ENCODE results near the gene MTPN. TPM values are rescaled to one million over a fixed set of nuclear protein-coding genes. Genes with fewer than 3 reads are reported as not detected.

MTPN gene
- total RNA-seq, 3 donors from 2014 or later: 66.5 to 97.0 (median 85.5) TPM

GRCh38 chr7:135990258-135990657, 13.1 kb upstream of the MTPN start:
- Histone ChIP-seq H3K27me3 (no peaks in the 10 kb centered on the region), H3K4me3 (no peak overlapping the region), H3K27ac (no peak overlapping the region), H3K36me3 (no peaks in the 10 kb centered on the region), H3K9me3 (no peaks in the 10 kb centered on the region), H3K4me1 (no peaks in the 10 kb centered on the region)
- DNase-seq (ENCODE audit: low spot score in 2 of 2): no peak
- TF ChIP-seq POLR2AphosphoS5 (IDR thresholded peaks at IDR 0.05) (no peak), POLR2A (IDR thresholded peaks at IDR 0.05) (no peak), CTCF (IDR thresholded peaks at IDR 0.05) (no peak)
- intact Hi-C loops (cut with DNase I; ENCODE audit: low total_unique reads): no loop called here

- no peaks in the 10 kb centered on the region for H3K9me3 ChIP-seq
- no peaks in the 10 kb centered on the region for H3K4me1 ChIP-seq
- DNase-seq (ENCODE audit: low spot score in 2 of 2): no peak
- TF ChIP-seq CTCF (IDR thresholded peaks at IDR 0.05) (no peak), POLR2A (IDR thresholded peaks at IDR 0.05) (no peak), POLR2AphosphoS5 (IDR thresholded peaks at IDR 0.05) (no peak)
- no peaks in the 10 kb centered on the region for H3K36me3 ChIP-seq
- intact Hi-C loops (cut with DNase I; ENCODE audit: low total_unique reads): no loop called here
- H3K27me3 ChIP-seq: no peaks in the 10 kb centered on the region
- H3K27ac ChIP-seq: peak overlapping the region in 1 of 2 donors; percentile 25
- H3K4me3 ChIP-seq: no peak overlapping the region
These were observed 4.9 kb upstream of the MTPN start for GRCh38 chr7:135981958-135982646.

GRCh38 chr7:135980665-135981180, 3.6 kb upstream of the MTPN start:
- Histone ChIP-seq H3K4me3 (peak overlapping the region; percentile 7 to 39 (median 11)), H3K4me1 (no peaks in the 10 kb centered on the region), H3K36me3 (no peaks in the 10 kb centered on the region), H3K27me3 (no peaks in the 10 kb centered on the region), H3K27ac (peak overlapping the region; percentile 36 to 57), H3K9me3 (no peaks in the 10 kb centered on the region)
- intact Hi-C loops (cut with DNase I; ENCODE audit: low total_unique reads): no loop called here
- DNase-seq (ENCODE audit: low spot score in 2 of 2): no peak
- TF ChIP-seq POLR2AphosphoS5 (IDR thresholded peaks at IDR 0.05) (no peak), POLR2A (IDR thresholded peaks at IDR 0.05) (no peak), CTCF (IDR thresholded peaks at IDR 0.05) (no peak)

GRCh38 chr7:135980012-135980551, 2.9 kb upstream of the MTPN start:
- TF ChIP-seq POLR2AphosphoS5 (IDR thresholded peaks at IDR 0.05) (no peak), CTCF (IDR thresholded peaks at IDR 0.05) (no peak), POLR2A (IDR thresholded peaks at IDR 0.05) (no peak)
- intact Hi-C loops (cut with DNase I; ENCODE audit: low total_unique reads): no loop called here
- Histone ChIP-seq H3K36me3 (no peaks in the 10 kb centered on the region), H3K27ac (peak overlapping the region; percentile 36 to 57), H3K4me3 (peak overlapping the region; percentile 7 to 39 (median 11)), H3K9me3 (no peaks in the 10 kb centered on the region), H3K4me1 (no peaks in the 10 kb centered on the region), H3K27me3 (no peaks in the 10 kb centered on the region)
- DNase-seq (ENCODE audit: low spot score in 2 of 2): no peak

GRCh38 chr7:135979471-135980011, 2.4 kb upstream of the MTPN start:
- intact Hi-C loops (cut with DNase I; ENCODE audit: low total_unique reads): loop anchor here (10.0 kb wide), 1 partner anchor 1225 kb away; no protein-coding TSS in a partner anchor
- TF ChIP-seq CTCF (IDR thresholded peaks at IDR 0.05) (no peak), POLR2AphosphoS5 (IDR thresholded peaks at IDR 0.05) (no peak), POLR2A (IDR thresholded peaks at IDR 0.05) (no peak)
- no peak for DNase-seq (ENCODE audit: low spot score in 2 of 2)
- H3K4me1 ChIP-seq: no peaks in the 10 kb centered on the region
- no peak overlapping the region for H3K4me3 ChIP-seq
- H3K27me3 ChIP-seq: no peaks in the 10 kb centered on the region
- no peaks in the 10 kb centered on the region for H3K9me3 ChIP-seq
- peak overlapping the region; percentile 36 to 57 for H3K27ac ChIP-seq
- no peaks in the 10 kb centered on the region for H3K36me3 ChIP-seq

Data from breast epithelium (tissue), 4 donors.